Measurements from ENCODE around the gene NUP98.

DNA sequence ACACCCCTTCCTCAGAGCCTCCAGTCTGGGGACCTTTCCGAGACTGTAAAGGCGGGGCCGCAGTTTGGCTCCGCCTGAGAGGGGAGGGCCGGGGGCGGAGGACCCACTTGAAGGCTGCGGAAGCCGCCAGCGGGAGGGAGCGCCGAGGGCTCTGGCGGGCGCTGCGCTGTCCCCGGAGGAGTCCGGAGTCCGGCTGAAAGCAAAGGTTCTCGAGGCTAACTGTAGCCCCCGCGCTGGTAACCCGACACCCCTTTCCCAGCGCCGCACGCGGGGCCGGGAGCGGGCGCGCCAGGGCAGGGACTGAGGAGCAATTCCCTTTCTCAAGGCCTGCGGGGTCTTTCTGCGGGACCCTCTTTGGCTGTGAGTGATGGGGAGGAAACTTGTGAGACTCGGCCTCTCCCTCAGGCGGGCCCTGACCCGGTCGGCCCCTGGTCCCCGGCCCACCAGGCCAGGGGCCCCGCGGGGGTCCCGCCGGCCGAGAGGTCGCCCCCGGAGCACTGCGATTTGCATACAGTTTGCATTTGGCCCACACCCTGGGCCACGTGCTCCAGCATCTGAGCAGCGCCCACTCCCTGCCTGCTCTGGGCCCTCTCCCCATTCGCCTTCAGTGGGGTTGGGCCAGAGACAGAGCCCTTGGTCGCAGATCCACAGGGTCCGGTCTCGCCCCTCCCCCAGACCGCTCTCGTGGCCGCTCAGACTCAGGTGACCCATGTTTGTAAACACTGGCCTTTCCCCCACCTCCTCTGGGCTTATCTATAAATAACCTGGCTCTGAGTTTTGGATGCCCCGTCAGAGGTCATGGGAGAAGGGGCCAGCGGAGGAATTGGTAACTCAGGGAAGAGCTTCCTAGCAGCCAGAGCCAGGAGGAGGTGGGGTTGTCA, 155.0 kb downstream of the NUP98 start:
- no peak for TF ChIP-seq GABPA (IDR thresholded peaks at IDR 0.05; ENCODE audit: low read depth)
- TF ChIP-seq EZH2phosphoT487 (IDR thresholded peaks at IDR 0.05; ENCODE audit: borderline replicate concordance, low read depth) = no peak
- TF ChIP-seq CTCF (IDR thresholded peaks at IDR 0.05) = no peak
- TF ChIP-seq MAX (IDR thresholded peaks at IDR 0.05; ENCODE audit: low read depth) = peak; percentile 60; the same call in 1 of the 2 replicates
- no peak for TF ChIP-seq POLR2AphosphoS5 (IDR thresholded peaks at IDR 0.05; ENCODE audit: low read depth, low read length)
- TF ChIP-seq RAD21 (IDR thresholded peaks at IDR 0.05; ENCODE audit: low read length) = no peak
- TF ChIP-seq EP300 (IDR thresholded peaks at IDR 0.05; ENCODE audit: borderline replicate concordance in 1 of 2, low read depth in 1 of 2, low read length in 1 of 2) = no peak
- TF ChIP-seq GATA2 (CRISPR knock-in tag; IDR thresholded peaks at IDR 0.05) = no peak
- TF ChIP-seq SIN3A (IDR thresholded peaks at IDR 0.05; ENCODE audit: borderline replicate concordance, low read depth, low read length) = no peak
- no peak for TF ChIP-seq NRF1 (IDR thresholded peaks at IDR 0.05; ENCODE audit: low read depth, low read length)
- TF ChIP-seq RFX5 (IDR thresholded peaks at IDR 0.05; ENCODE audit: low read length) = no peak
- no peak for TF ChIP-seq YY1 (IDR thresholded peaks at IDR 0.05; ENCODE audit: low read depth)
- TF ChIP-seq, protein P1, sequence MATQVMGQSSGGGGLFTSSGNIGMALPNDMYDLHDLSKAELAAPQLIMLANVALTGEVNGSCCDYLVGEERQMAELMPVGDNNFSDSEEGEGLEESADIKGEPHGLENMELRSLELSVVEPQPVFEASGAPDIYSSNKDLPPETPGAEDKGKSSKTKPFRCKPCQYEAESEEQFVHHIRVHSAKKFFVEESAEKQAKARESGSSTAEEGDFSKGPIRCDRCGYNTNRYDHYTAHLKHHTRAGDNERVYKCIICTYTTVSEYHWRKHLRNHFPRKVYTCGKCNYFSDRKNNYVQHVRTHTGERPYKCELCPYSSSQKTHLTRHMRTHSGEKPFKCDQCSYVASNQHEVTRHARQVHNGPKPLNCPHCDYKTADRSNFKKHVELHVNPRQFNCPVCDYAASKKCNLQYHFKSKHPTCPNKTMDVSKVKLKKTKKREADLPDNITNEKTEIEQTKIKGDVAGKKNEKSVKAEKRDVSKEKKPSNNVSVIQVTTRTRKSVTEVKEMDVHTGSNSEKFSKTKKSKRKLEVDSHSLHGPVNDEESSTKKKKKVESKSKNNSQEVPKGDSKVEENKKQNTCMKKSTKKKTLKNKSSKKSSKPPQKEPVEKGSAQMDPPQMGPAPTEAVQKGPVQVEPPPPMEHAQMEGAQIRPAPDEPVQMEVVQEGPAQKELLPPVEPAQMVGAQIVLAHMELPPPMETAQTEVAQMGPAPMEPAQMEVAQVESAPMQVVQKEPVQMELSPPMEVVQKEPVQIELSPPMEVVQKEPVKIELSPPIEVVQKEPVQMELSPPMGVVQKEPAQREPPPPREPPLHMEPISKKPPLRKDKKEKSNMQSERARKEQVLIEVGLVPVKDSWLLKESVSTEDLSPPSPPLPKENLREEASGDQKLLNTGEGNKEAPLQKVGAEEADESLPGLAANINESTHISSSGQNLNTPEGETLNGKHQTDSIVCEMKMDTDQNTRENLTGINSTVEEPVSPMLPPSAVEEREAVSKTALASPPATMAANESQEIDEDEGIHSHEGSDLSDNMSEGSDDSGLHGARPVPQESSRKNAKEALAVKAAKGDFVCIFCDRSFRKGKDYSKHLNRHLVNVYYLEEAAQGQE (IDR thresholded peaks at IDR 0.05; ENCODE audit: low read depth, low read length) = no peak

All from SK-N-SH (cell line).